ENCODE data around the gene LIPC. TPM values are rescaled to one million over a fixed set of nuclear protein-coding genes. Genes with fewer than 3 reads are reported as not detected.

LIPC gene
- total and polyA plus RNA-seq, 2 of the 4 experiments (the other 2 are of a cell fraction) = 0.07 TPM; not detected in 1

- WGBS, 2 experiments (ENCODE audit: extremely low coverage in 2 of 2, insufficient read length in 1 of 2) = no CpG with 5 or more reads among the region's 7 CpGs
- no peak overlapping the region for H3K56ac ChIP-seq (ENCODE audit: extremely low read depth, insufficient read depth, low read length)
- DNase-seq (no peak), ATAC-seq (ENCODE audit: low read depth) (no peak)
- H2BK5ac ChIP-seq (ENCODE audit: low read depth, low read length, poor library complexity, severe bottlenecking) = no peak overlapping the region
- ChIA-PET CTCF (no interaction called here), POLR2A (ENCODE audit: unreplicated experiment) (no interaction called here)
- H3K23ac ChIP-seq (ENCODE audit: low read depth, low read length) = no peak overlapping the region
- dilution Hi-C loops (cut with HindIII; ENCODE audit: low sequenced_read_pairs, unreplicated experiment) (no loop called here), intact Hi-C loops (cut with micrococcal nuclease) (no loop called here), in situ Hi-C loops (cut with MboI; ENCODE audit: low sequenced_read_pairs) (no loop called here)
- no peaks in the 10 kb centered on the region for H4K20me1 ChIP-seq (ENCODE audit: insufficient read depth, low read length)
- no peak overlapping the region; the same call in 1 of the 2 replicates for H2AK5ac ChIP-seq (ENCODE audit: low read depth, low read length)
- H3K4ac ChIP-seq (ENCODE audit: low read depth, low read length) = no peak overlapping the region
- no peak overlapping the region for H2AFZ ChIP-seq (replicated peaks; ENCODE audit: low read length, poor library complexity)
- no peak overlapping the region for H2BK120ac ChIP-seq (ENCODE audit: low read depth, low read length)
- no peak overlapping the region for H4K91ac ChIP-seq (ENCODE audit: insufficient read depth, low read depth, low read length)
- H4K8ac ChIP-seq (ENCODE audit: low read depth in 2 of 2, low read length in 2 of 2) = no peak overlapping the region
- H2AK9ac ChIP-seq (replicated peaks; ENCODE audit: low read depth, low read length, poor library complexity) = no peak overlapping the region
- H3K79me1 ChIP-seq (ENCODE audit: low read depth in 1 of 2, low read length in 2 of 2) = no peaks in the 10 kb centered on the region
- no peak for TF ChIP-seq POLR2A (IDR thresholded peaks at IDR 0.05; ENCODE audit: low read depth, low read length)
- TF ChIP-seq SMC3 (IDR thresholded peaks at IDR 0.05; ENCODE audit: low read depth, low read length) = no peak
- TF ChIP-seq RAD21 (IDR thresholded peaks at IDR 0.05; ENCODE audit: low read length) = no peak
- TF ChIP-seq ELK1 (IDR thresholded peaks at IDR 0.05; ENCODE audit: borderline replicate concordance, low read depth, low read length) = no peak
- no peak for TF ChIP-seq NFE2L2 (IDR thresholded peaks at IDR 0.05; ENCODE audit: low read depth, low read length)
- TF ChIP-seq CHD1 (IDR thresholded peaks at IDR 0.05; ENCODE audit: low read depth, low read length) = no peak
- no peak for TF ChIP-seq CEBPB (IDR thresholded peaks at IDR 0.05; ENCODE audit: low read depth, low read length)
- TF ChIP-seq USF2 (IDR thresholded peaks at IDR 0.05; ENCODE audit: low read depth, low read length) = no peak
- TF ChIP-seq CTCF (conservative IDR thresholded peaks at IDR 0.05; ENCODE audit: low read depth, low read length) = no peak
- TF ChIP-seq MAFK (IDR thresholded peaks at IDR 0.05; ENCODE audit: low read depth, low read length) = no peak
- no peak for TF ChIP-seq MAZ (IDR thresholded peaks at IDR 0.05; ENCODE audit: borderline replicate concordance, low read depth, low read length)
- TF ChIP-seq BHLHE40 (IDR thresholded peaks at IDR 0.05; ENCODE audit: low read depth, low read length) = no peak
- TF ChIP-seq RFX5 (IDR thresholded peaks at IDR 0.05; ENCODE audit: low read depth, low read length) = no peak
- no peak for TF ChIP-seq MXI1 (IDR thresholded peaks at IDR 0.05; ENCODE audit: borderline replicate concordance, low read depth, low read length)
- no peak for TF ChIP-seq FOS (IDR thresholded peaks at IDR 0.05; ENCODE audit: low read depth, low read length)
- H4K5ac ChIP-seq (ENCODE audit: low read depth, low read length) = no peak overlapping the region
- H3K27ac ChIP-seq (ENCODE audit: insufficient read depth, low read length) = no peak overlapping the region
- no peak overlapping the region for H3K18ac ChIP-seq (ENCODE audit: low read depth, low read length)
- H2BK20ac ChIP-seq (ENCODE audit: low read depth, low read length) = no peak overlapping the region
- BruUV-seq (replicated peaks) = no TSS peak
- no peak overlapping the region for H3K14ac ChIP-seq (replicated peaks; ENCODE audit: low read depth, low read length)
- no peaks in the 10 kb centered on the region for H3K36me3 ChIP-seq (ENCODE audit: control insufficient read depth, insufficient read depth, low read length)
- H3K4me3 ChIP-seq (ENCODE audit: insufficient read depth, low read depth, low read length) = no peak overlapping the region
- H3K9me1 ChIP-seq (ENCODE audit: insufficient read depth, low read length) = peaks cover 7% of the 10 kb centered on the region
- H3K4me1 ChIP-seq (ENCODE audit: control insufficient read depth, insufficient read depth, low read length) = peaks cover 6% of the 10 kb centered on the region
- H3K4me2 ChIP-seq (ENCODE audit: low read depth, low read length) = no peak overlapping the region
- no peak overlapping the region for H3K9ac ChIP-seq (ENCODE audit: low read depth, low read length)
- H3K27me3 ChIP-seq (ENCODE audit: control insufficient read depth, insufficient read depth, low read length) = no peaks in the 10 kb centered on the region
- H3K9me3 ChIP-seq (ENCODE audit: control insufficient read depth, insufficient read depth, low read length) = no peaks in the 10 kb centered on the region
- peak overlapping the region; percentile 14; the same call in 1 of the 3 replicates for H2BK15ac ChIP-seq (ENCODE audit: low read depth, low read length)
Measured at GRCh38 chr15:58526647-58527192, 94.9 kb downstream of the LIPC start.

Data from IMR-90 (cell line).